T47D (cell line): ENCODE measurements around the gene FMO2.
A peak's percentile ranks its signal among the peaks of the same experiment; 100 is the strongest.
"Not testable (repeated sequence)": the region's sequence is repeated elsewhere in the genome, so short reads cannot be mapped to it uniquely, and the experiment has no call there.

ENCODE experiments used
- DNase-seq, 2 experiments: peaks; one replicate each; pipeline versions ENCODE4 v3.0.0 to v3.0.0-alpha.2; 2011 to 2012; ENCODE audit warnings: low read depth in 1 of 2, low spot score in 1 of 2
- JUND ChIP-seq: IDR thresholded peaks from 2 replicates; pipeline ENCODE4 v1.6.1; 2012; ENCODE audit warnings: low read depth
- in situ Hi-C: cut with HindIII; loops from 2 replicates; pipeline ENCODE4 v1.10.0; 2016; ENCODE audit warnings: low sequenced_read_pairs, low pct_unique_long_range_greater_than_20kb

Gene FMO2

GRCh38 chr1:171213559-171214454, 28.7 kb downstream of the FMO2 start:
- in situ Hi-C loops = no loop called here
- TF ChIP-seq JUND = no peak
- DNase-seq = peak in 1 of 2 experiments; percentile 46

- DNase-seq = peak in 1 of 2 experiments; percentile 22
- no peak for TF ChIP-seq JUND
- in situ Hi-C loops = no loop called here
Observed at GRCh38 chr1:171217658-171218443, 32.8 kb downstream of the FMO2 start.

GRCh38 chr1:171218661-171219060, 33.6 kb downstream of the FMO2 start:
- DNase-seq = peak in 1 of 2 experiments; percentile 44
- TF ChIP-seq JUND = no peak

GRCh38 chr1:171219346-171220080, 34.4 kb downstream of the FMO2 start:
- TF ChIP-seq JUND = no peak
- DNase-seq = peak in 1 of 2 experiments; percentile 57

More at GRCh38 chr1:171218661-171219060, 33.6 kb downstream of the FMO2 start:
- in situ Hi-C loops = no loop called here

GRCh38 chr1:171220081-171220420, 35.0 kb downstream of the FMO2 start:
- in situ Hi-C loops = no loop called here
- no peak for DNase-seq
- TF ChIP-seq JUND = no peak

More at GRCh38 chr1:171219346-171220080, 34.4 kb downstream of the FMO2 start:
- in situ Hi-C loops = no loop called here

- in situ Hi-C loops = no loop called here
- DNase-seq = no peak
- no peak for TF ChIP-seq JUND
Observed at GRCh38 chr1:171220581-171221054, 35.5 kb downstream of the FMO2 start.

- no peak for TF ChIP-seq JUND
- DNase-seq = no peak
- in situ Hi-C loops = no loop called here
Observed at GRCh38 chr1:171221665-171222591, 36.8 kb downstream of the FMO2 start.

GRCh38 chr1:171222936-171223335, 37.8 kb downstream of the FMO2 start:
- DNase-seq = no peak
- in situ Hi-C loops = no loop called here
- TF ChIP-seq JUND = no peak

- in situ Hi-C loops = not testable (repeated sequence)
Observed at GRCh38 chr1:171224257-171224656, 39.2 kb downstream of the FMO2 start.

GRCh38 chr1:171226747-171227370, 41.8 kb downstream of the FMO2 start:
- peak; percentile 70 to 90 for DNase-seq
- in situ Hi-C loops = no loop called here
- TF ChIP-seq JUND = no peak

More at GRCh38 chr1:171224257-171224656, 39.2 kb downstream of the FMO2 start:
- DNase-seq = peak in 1 of 2 experiments; percentile 29

GRCh38 chr1:171231326-171231725, 46.2 kb downstream of the FMO2 start:
- in situ Hi-C loops = no loop called here
- TF ChIP-seq JUND = no peak
- DNase-seq = no peak
